ENCODE data around the gene CD200R1L. TPM values are rescaled to one million over a fixed set of nuclear protein-coding genes. Genes with fewer than 3 reads are reported as not detected.

CD200R1L gene
- total and polyA plus RNA-seq, 2 of the 13 experiments (the other 11 are each of a cell fraction or from before 2014, with no cell fraction given), result not detected

- no TSS peak for BruUV-seq (replicated peaks)
- in situ Hi-C loops (cut with HindIII; ENCODE audit: extremely low pct_ligation_motif_present, low pct_unique_long_range_greater_than_20kb), result no loop called here
- no peaks in the 10 kb centered on the region for H3K36me3 ChIP-seq (replicated peaks in 1 of 2; ENCODE audit: control insufficient read depth in 1 of 2, insufficient read depth in 2 of 2, low read length in 2 of 2)
These were observed 25.1 kb upstream of the CD200R1L start for GRCh38 chr3:112871735-112872134.

GRCh38 chr3:112865757-112866156 lies 19.1 kb upstream of the CD200R1L start:
- WGBS (ENCODE audit: low lambda C conversion rate), result 22% methylated on average over 2 of the region's 2 CpGs
- CTCF ChIA-PET (ENCODE audit: low intra/inter-chr PET ratio, low total read pairs), result no interaction called here

More at GRCh38 chr3:112871735-112872134, 25.1 kb upstream of the CD200R1L start:
- no peak for DNase-seq (ENCODE audit: low spot score)
- FAIRE-seq, result no peak
- no peak for ATAC-seq
- no peak overlapping the region for H3K4me3 ChIP-seq (replicated peaks in 1 of 3; ENCODE audit: insufficient read depth in 1 of 3, low read depth in 2 of 3, low read length in 3 of 3)
- H4K20me1 ChIP-seq (ENCODE audit: insufficient read depth, low read length), result no peaks in the 10 kb centered on the region
- no peak for TF ChIP-seq SRSF9 (IDR thresholded peaks at IDR 0.05; ENCODE audit: borderline replicate concordance, insufficient read depth, low read depth, low read length, poor library complexity, severe bottlenecking)
- H3K27ac ChIP-seq (ENCODE audit: extremely low read length, insufficient read depth, low read length), result no peak overlapping the region
- H2AFZ ChIP-seq (ENCODE audit: low read length), result no peak overlapping the region
- no peaks in the 10 kb centered on the region for H3K9me3 ChIP-seq (ENCODE audit: low read length)
- intact Hi-C loops (cut with micrococcal nuclease; ENCODE audit: unreplicated experiment), result no loop called here
- H3K27me3 ChIP-seq (ENCODE audit: control insufficient read depth in 1 of 2, insufficient read depth in 2 of 2, low read length in 2 of 2), result no peaks in the 10 kb centered on the region
- no peaks in the 10 kb centered on the region for H3K4me1 ChIP-seq (ENCODE audit: insufficient read depth, low read length)
- CTCF ChIA-PET (ENCODE audit: low intra/inter-chr PET ratio, low total read pairs), result no interaction called here
- no CpG with 5 or more reads among the region's 3 CpGs for WGBS (ENCODE audit: low lambda C conversion rate)
- POLR2A ChIA-PET, result no interaction called here
- no peaks in the 10 kb centered on the region for H3K79me2 ChIP-seq (ENCODE audit: insufficient read depth, low read length)
- no peak overlapping the region for H3K9ac ChIP-seq (ENCODE audit: insufficient read depth, low read depth, low read length)
- no peak overlapping the region for H3K4me2 ChIP-seq (ENCODE audit: low read depth, low read length)

More at GRCh38 chr3:112865757-112866156, 19.1 kb upstream of the CD200R1L start:
- no TSS peak for BruUV-seq (replicated peaks)
- DNase-seq (ENCODE audit: low spot score) (no peak), ATAC-seq (no peak), FAIRE-seq (no peak)
- POLR2A ChIA-PET, result no interaction called here
- Histone ChIP-seq H3K27me3 (ENCODE audit: control insufficient read depth in 1 of 2, insufficient read depth in 2 of 2, low read length in 2 of 2) (no peaks in the 10 kb centered on the region), H2AFZ (ENCODE audit: low read length) (no peak overlapping the region), H3K9me3 (ENCODE audit: low read length) (no peaks in the 10 kb centered on the region), H3K4me2 (ENCODE audit: low read depth, low read length) (no peak overlapping the region), H3K9ac (ENCODE audit: insufficient read depth, low read depth, low read length) (no peak overlapping the region), H3K27ac (ENCODE audit: extremely low read length, insufficient read depth, low read length) (no peak overlapping the region), H3K79me2 (ENCODE audit: insufficient read depth, low read length) (no peaks in the 10 kb centered on the region), H3K4me3 (replicated peaks in 1 of 3; ENCODE audit: insufficient read depth in 1 of 3, low read depth in 2 of 3, low read length in 3 of 3) (no peak overlapping the region), H4K20me1 (ENCODE audit: insufficient read depth, low read length) (no peaks in the 10 kb centered on the region), H3K36me3 (replicated peaks in 1 of 2; ENCODE audit: control insufficient read depth in 1 of 2, insufficient read depth in 2 of 2, low read length in 2 of 2) (no peaks in the 10 kb centered on the region), H3K4me1 (ENCODE audit: insufficient read depth, low read length) (no peaks in the 10 kb centered on the region)
- in situ Hi-C loops (cut with HindIII; ENCODE audit: extremely low pct_ligation_motif_present, low pct_unique_long_range_greater_than_20kb), result no loop called here
- intact Hi-C loops (cut with micrococcal nuclease; ENCODE audit: unreplicated experiment), result no loop called here
- TF ChIP-seq ZNF546 (CRISPR knock-in tag; conservative IDR thresholded peaks at IDR 0.05), result no peak
- TF ChIP-seq ZNF530 (CRISPR knock-in tag; IDR thresholded peaks at IDR 0.05; ENCODE audit: low read depth), result no peak
- TF ChIP-seq ZNF34 (CRISPR knock-in tag; IDR thresholded peaks at IDR 0.05; ENCODE audit: borderline replicate concordance), result no peak
